HG03521 (cell line): Measurements from ENCODE around the gene TNS1.

Experiments used
- ATAC-seq: cut with Tn5 transposase; IDR thresholded peaks from one replicate; pipeline ENCODE4 v1.9.1; 2021; ENCODE audit warnings: mild to moderate bottlenecking, moderate library complexity; ENCODE audit not compliant: unreplicated experiment

The TNS1 gene

DNA sequence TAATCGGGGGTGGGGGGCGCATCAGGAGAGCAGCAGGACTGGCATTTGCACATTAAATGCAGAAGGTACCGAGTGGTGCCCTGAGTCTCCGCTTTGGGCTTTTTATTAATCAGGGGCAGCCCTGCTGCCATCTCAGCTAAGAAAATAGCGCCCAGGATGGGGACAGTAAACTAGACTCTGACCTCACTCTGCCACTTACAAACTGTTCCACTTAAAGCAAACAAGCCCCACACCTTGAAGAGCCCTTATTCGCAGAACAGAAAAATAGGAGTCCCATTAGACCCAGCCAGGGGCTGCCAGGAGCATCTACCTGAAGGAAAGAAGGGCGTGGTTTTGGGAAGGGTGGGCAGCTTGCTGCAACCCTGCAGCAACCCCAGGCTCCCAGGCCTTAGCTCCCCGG is 165.3 kb downstream of the TNS1 start:
- ATAC-seq = no peak

DNA sequence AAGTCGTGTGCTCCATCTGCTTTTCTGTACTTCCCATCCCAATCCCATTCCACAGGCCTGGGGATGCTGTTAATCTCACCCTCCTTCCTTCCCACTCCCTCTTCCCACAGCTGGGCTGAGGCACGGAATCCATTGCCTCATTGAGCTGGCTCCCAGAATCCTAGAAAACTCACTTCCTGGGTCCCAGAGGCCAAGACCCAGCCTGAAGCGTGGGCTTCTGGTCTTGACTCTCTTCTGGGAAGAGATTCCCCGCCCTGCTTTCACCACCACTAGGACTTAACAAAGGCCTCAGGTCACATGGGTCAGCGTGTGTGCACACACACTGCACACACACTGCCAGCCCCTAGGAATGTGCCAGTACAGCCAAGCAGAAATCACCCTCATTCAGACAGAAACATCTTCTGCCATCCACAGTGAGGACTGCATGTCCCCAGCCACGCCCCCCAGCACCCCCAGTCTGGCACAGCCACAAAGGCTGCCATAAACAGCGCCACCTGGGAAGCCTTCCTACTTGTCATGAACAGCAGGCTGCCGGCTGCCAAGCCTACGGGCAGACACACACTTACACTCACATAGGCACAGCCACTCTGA is 165.8 kb downstream of the TNS1 start:
- ATAC-seq = no peak

DNA sequence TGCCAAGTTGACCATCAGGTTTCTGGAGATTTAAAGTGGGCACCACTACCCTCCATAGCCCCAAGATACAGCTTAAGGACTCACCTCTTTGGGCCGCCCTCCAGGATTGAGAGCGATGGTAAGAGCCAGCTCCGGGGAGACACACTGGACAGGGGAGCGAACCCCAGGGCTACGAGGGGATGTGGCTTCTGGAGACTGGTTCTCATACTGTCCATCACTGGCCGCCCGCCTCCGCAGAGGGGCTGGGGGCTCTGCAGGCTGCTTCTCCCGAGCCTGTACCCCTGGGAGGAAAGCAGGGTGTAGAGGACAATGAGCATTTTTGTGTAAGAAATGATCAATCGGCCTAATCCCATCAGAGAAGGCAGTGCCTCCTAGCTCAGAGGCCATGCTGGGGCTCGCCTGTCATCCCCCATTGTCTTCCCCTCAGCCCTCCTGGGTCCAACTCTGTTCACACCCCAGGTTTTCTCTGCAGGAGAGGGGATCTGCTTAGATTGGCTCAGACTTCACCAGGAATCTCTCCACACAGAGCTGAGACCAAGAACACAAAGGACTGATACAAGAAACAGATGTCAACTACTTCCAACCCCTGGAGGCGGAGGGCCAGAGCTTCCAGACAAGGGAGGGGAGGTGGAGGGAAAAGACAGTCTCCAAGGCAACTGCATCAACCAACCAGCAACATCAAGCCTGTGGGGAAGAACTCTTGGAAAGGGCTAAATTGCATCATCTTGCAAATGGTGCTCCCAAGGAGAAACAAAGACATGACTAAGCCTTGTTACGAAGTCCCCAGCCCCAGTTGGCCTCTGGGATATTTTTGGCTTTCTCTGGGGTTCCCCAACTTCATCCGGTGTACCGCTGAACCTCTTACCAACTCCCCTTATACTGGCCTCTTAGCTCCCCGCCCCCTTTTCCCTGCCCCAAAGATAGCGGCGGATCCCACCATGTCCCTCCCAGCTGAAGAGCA is 166.6 kb downstream of the TNS1 start:
- no peak for ATAC-seq

DNA sequence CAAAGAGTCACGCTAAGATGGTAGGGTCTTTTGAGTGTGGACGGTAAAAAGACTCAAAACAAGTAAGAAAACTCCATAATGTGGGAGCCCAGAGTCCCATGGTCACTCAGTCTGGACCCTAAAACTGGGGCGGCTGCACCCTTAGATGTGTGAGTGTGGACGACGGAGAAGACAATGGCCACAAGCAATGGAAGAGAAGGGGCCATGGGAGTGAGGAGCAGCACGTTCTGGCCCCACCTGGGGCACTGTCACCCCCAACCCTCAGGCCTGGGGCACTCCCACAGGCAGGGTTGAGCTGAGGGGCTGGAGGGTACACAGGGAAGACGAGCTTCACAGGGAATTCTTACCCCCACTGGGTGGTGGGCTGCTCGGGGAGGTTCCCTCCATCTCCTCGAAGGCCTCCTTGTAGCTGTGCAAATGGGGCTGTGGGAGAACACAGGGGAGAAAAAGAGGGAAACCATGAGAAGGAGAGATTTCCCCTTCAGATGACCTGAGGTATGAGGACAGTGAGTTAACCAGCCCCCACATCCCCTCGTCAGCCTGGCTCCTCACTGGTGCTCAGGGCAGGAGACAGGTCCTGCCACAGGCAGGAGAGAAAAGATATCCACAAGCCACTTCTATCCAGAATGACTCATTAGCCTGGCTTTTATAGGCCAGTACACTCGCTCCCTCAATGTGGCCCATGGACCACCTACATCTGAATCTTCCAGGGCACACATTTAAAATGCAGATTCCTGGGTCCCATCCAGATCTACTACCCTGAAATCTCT is 167.9 kb downstream of the TNS1 start:
- no peak for ATAC-seq

DNA sequence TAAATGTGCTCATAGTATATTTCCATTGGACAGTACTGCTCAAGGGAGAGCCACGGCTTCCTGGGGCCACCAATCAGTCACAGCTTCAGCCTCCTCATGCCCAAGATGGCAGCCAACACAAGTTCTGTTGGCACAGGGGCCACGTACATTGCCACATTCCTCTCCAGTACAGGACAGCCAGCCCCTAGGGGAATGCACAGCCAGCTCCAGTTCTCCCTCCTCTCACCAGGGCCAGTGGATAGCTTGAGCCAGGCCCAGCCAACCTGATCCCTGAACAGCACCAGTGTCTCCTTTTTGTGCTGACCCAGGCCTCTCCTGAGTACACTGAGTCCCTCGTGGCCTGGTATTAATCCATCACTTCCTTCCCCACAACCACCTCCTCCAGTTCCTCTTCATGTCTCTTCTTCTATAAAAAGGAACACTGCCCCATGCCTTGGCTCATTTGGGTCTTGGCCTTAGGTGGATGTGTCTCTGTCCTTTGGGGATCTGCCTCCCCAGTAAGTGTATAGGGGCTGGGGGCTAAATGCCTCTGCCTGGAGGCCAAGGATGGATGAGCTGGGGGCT is 168.7 kb downstream of the TNS1 start:
- no peak for ATAC-seq

DNA sequence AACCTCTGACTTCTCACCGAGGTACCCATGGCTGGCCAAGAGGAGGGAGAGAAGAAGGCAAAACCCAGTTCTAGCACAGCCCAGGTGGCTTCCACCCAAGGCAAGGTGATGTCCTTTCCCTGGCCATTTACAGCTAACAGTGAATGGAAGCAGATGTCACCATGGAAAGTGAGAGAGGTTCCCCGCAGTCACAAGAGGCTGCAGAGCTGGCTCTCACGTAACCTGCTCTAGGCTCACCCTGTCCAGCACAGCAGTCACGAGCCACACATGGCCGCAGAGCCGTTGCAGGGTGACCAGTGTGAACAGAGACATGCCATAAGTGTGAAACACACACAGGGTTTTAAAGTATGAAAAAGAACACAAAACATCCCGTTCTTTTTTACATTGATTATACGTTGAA is 169.4 kb downstream of the TNS1 start:
- no peak for ATAC-seq

DNA sequence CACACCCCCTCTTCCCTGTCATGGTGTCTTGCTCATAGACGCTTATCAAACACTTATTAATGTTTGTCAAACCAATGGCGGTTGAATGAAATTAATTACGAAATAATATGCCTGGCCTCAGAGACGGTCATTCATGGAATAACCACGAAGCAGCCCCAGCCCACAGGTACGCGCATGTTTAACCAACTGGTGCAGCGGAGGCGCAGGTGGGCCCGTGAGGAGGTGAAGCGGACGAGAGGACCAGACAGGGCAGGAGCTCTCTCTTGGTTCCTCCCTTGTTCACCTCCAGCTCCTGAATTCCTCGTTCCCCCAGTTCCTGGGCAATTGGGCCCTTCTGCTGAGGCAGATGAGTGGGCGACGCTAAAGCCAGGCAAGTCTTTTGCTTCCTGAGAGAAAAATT is 169.8 kb downstream of the TNS1 start:
- ATAC-seq = no peak

DNA sequence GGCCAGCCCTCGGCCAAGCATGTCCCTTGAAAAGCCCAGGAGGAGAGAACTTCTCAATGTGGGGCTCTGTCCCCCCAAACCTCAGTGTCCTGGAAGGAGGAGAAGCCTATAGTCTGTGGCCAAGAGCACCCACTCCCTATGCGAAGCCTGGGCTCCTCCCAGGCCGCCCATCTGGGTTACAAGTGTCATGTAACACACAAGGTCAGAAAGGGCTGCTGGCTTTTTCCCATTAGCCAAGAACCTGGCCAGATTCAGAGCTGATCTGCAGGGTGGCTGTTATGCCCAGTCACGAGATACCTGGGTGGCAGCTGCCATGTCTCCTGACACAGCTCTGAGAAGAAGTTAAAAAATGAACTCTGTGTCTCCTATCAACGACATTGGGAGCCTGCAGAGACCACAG is 170.7 kb downstream of the TNS1 start:
- ATAC-seq = no peak

DNA sequence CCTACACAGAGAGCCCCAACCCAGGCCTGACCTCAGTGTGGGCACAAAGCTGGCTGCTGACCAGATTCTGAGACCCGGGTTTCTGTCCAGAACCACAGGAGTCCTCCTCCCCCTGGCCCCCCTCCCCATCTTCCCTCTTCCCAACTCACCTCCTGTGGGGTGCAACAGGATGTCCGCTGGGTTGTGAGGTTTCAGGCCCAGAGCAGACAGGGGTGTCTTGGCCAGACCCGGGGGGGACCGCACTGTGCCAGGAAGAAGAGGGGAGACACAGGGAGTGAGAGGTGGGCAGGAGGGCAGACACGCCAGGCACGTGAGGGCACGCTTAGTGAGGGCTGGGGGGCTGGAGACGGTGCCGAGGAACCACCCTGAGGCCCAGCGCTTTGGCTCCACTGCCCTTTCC is 171.5 kb downstream of the TNS1 start:
- no peak for ATAC-seq

DNA sequence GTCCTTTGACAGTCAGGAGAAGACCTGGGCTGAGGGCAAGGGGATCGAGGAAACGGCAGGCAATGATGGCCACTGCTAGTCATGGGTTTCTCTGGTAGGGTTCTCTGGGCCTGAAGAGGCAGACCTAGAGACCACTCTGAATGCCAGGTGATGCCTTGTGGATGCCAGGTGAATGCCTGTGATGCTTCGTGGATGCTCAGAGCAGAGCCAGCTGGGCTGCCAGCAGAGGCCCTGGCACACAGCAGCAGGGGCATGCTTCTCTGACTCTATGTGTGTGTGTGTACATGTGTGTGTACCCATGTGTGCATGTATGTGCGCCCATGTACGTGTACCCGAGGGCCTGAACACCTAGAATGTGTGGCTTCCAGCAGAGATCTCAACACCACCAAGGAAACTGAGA is 172.0 kb downstream of the TNS1 start:
- no peak for ATAC-seq

DNA sequence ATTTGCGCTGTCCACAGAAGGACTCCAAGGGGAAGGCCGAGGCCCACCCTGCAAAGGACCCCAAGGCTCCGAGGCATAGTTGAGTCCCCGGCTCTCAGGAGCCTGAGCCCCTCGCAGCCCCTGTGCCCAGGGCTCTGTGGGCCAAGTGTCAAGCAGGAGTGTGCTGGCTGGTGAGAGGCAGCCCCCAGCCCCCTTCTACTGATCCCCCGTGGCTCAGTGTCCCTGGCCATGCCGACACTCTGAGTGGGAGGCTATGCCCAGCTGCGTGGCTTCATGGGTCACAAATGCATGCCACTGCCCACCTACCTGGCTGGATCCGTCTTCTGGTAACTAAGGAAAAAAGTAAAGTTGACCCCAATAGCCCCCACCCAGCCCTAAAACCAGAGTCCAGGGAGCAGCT is 172.7 kb downstream of the TNS1 start:
- no peak for ATAC-seq

DNA sequence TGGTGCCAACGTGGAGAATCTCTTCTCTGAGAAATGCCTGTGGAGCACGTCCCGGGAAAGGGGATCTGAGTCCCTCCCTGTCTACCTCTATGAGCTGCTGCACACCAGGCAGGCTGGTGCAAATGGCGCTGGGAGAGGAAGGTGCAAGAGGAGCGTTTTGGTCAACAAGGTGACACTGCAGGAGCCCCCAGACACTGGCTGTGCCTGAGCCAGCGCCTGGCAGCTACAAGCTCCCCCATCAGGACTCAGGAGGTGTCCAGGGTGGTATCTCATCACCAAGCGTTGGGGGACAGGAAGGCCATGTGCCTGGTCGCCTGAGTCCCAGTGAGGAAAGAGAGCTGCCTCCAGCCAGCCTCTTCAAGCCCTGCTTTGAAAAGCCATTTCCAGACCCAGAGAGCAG is 173.4 kb downstream of the TNS1 start:
- no peak for ATAC-seq

DNA sequence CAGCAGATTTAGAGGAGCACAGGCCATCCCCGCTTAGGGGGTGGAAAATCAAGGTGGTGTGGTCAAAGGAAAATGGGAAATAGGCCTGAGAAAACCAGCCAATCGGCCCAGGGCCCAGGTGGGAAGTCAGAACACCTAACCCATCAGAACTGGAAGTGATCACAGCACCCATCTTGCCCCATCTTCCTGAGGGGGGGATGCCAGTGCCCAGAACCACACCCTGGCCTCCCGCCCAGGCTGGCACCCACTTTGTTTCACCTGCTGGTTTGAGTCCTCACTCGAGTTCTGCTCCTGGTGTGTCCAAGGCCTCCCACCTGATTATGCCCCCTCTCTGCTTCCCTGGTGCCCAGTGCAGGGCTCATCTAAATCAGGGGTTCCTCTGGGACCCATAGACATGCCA is 174.5 kb downstream of the TNS1 start:
- no peak for ATAC-seq

DNA sequence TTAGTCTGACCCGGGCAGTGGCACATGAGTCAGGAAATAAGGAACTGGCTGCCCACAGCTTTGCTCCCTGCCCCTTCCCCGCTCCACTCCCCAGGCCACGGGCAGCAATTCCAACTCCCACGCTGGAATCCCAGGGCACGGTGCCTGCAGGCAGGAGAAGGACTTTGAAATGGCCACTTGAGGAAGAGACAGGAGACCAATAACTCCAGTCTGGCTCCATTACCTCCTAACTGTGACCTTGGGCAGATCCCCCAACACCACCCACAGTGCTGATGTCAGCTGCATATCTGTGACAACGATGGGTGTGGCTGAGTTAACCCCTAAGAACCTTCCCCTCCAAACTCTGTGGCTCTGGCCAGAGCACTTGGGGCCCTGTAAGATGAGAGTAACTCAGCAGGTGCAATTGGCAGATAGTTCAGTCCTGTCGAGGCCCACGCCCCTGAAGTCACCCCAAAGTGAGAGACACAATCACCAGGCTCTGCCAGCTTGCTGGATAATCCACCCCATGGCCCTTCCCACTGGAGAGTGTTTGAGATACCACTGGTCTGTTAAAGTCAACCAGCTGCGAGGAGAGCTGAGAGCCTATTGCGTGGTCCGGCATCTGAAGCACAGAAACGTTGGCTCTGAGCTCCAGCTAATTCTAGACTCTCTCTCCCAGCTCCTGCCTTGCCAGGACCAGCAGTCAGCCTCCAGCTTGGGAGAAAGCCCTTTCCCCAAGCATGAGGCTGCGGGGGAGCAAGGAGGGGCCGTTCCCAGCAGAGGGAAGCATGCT is 175.2 kb downstream of the TNS1 start:
- ATAC-seq = no peak

DNA sequence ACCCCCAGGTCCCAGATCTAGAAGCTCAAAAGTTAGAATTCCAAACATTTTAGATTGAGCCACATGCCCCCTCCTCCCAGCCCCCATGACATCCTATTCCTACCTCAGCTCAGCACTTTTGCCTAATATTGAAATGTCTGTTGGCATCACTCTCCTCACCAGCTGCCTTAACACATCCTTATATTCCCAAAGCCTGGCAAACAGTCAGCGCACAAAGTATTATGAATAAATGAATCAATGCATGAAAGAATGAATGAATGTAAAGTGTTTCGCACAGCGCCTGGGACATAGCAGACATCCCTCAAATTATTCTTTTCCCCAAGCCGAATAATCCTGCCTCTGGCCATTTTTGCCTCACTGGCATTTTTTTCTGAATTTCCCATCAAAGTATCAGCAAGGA is 175.8 kb downstream of the TNS1 start:
- no peak for ATAC-seq

DNA sequence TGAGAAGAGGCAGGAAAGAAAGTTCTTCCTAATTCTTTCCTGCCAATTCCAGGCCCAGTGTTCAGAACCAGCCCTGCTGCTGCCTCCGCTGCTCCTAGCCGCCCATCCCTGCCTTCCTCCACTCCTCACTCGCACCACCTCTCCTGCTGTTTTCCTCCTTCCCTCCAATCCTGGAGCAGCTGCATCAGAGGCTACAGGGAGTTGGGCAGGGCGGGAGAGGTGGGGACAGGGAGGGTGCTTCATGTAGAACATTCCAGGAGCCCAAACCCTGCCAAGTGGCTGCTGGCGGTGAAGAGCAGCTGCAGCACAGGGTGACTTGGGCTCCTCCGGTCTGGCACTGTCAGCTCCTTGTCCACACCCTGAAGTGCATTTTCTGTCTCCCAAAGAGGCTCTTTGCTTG is 176.3 kb downstream of the TNS1 start:
- no peak for ATAC-seq

DNA sequence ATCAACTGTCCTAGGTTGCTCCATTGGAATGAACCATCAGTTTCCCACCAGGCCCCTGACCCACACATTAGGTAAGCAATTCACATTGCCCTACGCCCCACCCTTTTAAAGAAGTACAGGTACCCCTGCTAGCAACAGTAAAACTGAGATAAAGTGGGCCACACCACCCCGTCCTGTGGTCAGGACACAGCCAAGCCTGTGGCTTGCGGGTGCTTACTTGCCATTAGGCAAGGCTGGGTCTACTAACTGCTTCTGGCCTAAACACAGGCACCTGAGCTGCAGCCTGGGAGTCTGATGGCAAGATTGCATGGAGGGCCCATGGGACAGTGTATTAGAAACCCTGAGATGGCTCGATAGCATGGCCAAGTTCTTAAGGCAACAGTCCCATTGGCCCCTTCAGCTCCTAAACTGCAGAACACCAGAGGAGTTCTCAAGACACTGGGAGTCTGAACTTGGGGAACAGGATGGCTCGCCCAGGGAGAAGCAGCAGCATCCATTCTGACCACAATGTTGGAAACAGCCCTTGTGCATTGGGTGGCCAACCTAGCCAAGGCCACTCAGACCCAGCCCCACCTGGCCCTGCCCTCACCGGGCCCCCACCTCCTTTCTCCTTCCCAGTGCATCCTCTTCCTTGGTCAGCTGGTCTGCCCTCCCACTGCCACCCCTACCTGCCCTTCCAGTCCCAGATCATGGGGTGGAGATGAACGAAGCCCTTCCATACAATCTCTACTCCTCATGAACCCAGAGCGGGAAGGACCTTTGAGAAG is 177.1 kb downstream of the TNS1 start:
- ATAC-seq = no peak

DNA sequence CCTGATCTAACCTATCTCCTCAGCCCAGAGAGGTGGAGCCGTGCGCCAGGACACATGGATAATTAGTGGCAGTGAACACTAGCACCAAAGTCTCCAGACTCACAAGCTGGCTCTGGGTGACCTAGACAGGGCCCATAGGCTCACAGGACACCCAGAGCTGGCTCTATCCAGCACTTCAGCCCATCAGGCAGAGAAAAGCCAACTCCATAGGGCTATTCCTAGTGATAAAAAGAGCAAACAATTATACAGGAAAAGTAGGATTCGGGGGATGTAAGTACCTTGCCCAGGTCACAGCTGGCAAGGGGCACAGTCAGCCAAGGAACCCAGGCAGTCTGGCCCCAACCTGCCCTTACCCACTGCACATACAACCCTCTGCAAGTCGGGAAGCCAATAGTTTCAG is 178.6 kb downstream of the TNS1 start:
- ATAC-seq = no peak

DNA sequence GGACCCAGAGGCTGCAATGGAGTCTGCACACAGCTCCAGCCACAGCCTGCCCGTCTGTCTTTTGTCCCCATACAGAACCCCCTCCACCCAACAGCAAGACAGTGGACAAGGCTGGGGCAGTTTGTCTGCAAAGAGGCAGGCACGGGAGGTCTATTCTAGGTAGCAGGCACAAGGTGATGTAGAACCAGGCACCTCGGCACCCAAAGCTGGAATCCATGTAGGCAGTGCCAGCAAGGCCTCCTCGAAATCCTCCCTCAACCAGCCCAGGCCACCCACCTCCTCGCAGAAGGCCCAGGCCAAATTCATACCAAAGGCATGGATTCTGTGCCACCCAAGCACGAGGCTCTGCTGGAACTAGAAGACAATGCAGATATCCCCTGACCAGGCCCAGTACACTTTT is 179.2 kb downstream of the TNS1 start:
- no peak for ATAC-seq
